HepG2 (cell line): ENCODE measurements around the gene PSMD5.

Experiments used
- CBX5 ChIP-seq: sonication (generic); formaldehyde crosslinking; IDR thresholded peaks from 2 replicates; pipeline ENCODE4 v1.4.0; 2020; ENCODE audit warnings: missing genetic modification reagents, borderline replicate concordance
- CEBPB ChIP-seq: IDR thresholded peaks from 2 replicates; pipeline ENCODE4 v1.6.1; 2011; ENCODE audit warnings: low read depth, low read length, improper control_type of control experiment, borderline replicate concordance
- CHD2 ChIP-seq: IDR thresholded peaks from 2 replicates; pipeline ENCODE4 v1.6.1; 2011; ENCODE audit warnings: low read depth, low read length, improper control_type of control experiment
- CTCF ChIP-seq: sonication (generic); formaldehyde crosslinking; IDR thresholded peaks from 2 replicates; pipeline ENCODE4 v1.5.0; 2020; ENCODE audit warnings: mild to moderate bottlenecking, missing genetic modification reagents, moderate library complexity
- FOXK1 ChIP-seq: sonication (generic); formaldehyde crosslinking; IDR thresholded peaks from 2 replicates; pipeline ENCODE4 v1.4.0; 2020; ENCODE audit warnings: low read depth, missing genetic modification reagents, borderline replicate concordance
- JUN ChIP-seq: sonication (generic); formaldehyde crosslinking; IDR thresholded peaks from 2 replicates; pipeline ENCODE4 v1.4.0; 2020; ENCODE audit warnings: mild to moderate bottlenecking, missing genetic modification reagents
- POLR2AphosphoS5 ChIP-seq: IDR thresholded peaks from 2 replicates; pipeline ENCODE4 v1.6.1; 2012; ENCODE audit warnings: low read depth, low read length
- RFX5 ChIP-seq: IDR thresholded peaks from 2 replicates; pipeline ENCODE4 v1.6.1; 2011; ENCODE audit warnings: low read depth, low read length, improper control_type of control experiment
- SMC3 ChIP-seq: IDR thresholded peaks from 2 replicates; pipeline ENCODE4 v1.6.1; 2011; ENCODE audit warnings: low read length, improper control_type of control experiment
- TBX3 ChIP-seq: fragments of 450-650 bp; IDR thresholded peaks from 2 replicates; pipeline ENCODE4 v1.6.1; 2017; ENCODE audit warnings: antibody characterized with exemption, mild to moderate bottlenecking, inconsistent platforms, borderline replicate concordance
- ZNF18 ChIP-seq: sonication (generic); formaldehyde crosslinking; IDR thresholded peaks from 2 replicates; pipeline ENCODE4 v1.8.0; 2022; ENCODE audit warnings: mild to moderate bottlenecking, missing genetic modification reagents; ENCODE audit not compliant: insufficient replicate concordance
- ZNF629 ChIP-seq: sonication (generic); formaldehyde crosslinking; conservative IDR thresholded peaks from 2 replicates; pipeline ENCODE4 v1.5.0; 2020; ENCODE audit warnings: missing genetic modification reagents

- TF ChIP-seq ZNF629 (CRISPR knock-in tag) (no peak), FOXK1 (CRISPR knock-in tag) (no peak), TBX3 (no peak), POLR2AphosphoS5 (no peak), JUN (CRISPR knock-in tag) (no peak), CHD2 (no peak), CEBPB (no peak), SMC3 (no peak), RFX5 (no peak), ZNF18 (CRISPR knock-in tag) (no peak), CTCF (CRISPR knock-in tag) (no peak), CBX5 (CRISPR knock-in tag) (no peak)
These were observed 14.8 kb upstream of the PSMD5 start for GRCh38 chr9:120857481-120857880.
